Vagina (tissue), 2 donors: ENCODE results near the gene GPR158.

ENCODE experiments used
- POLR2A ChIP-seq, 2 donors: fragments of 450-650 bp; IDR thresholded peaks; one replicate each; pipeline ENCODE4 v1.6.1; 2017; ENCODE audit warnings: antibody characterized with exemption in 2 of 2, mild to moderate bottlenecking in 2 of 2, moderate library complexity in 2 of 2
- POLR2AphosphoS5 ChIP-seq, 2 donors: sonication (generic); formaldehyde crosslinking; IDR thresholded peaks; one replicate each; pipeline ENCODE4 v1.9.0; 2017; ENCODE audit warnings: antibody characterized with exemption in 2 of 2, mild to moderate bottlenecking in 2 of 2, low read depth in 1 of 2; ENCODE audit not compliant: insufficient read depth in 1 of 2
- TF ChIP-seq, protein P1 (sequence below), 3 experiments: fragments of 450-650 bp in 2 of 3; fragments of 200-600 bp in 1 of 3; sonication (generic) in 1 of 3; IDR thresholded peaks; one replicate each; pipeline ENCODE4 v1.5.1; 2017 to 2019; ENCODE audit warnings: antibody characterized with exemption in 3 of 3, mild to moderate bottlenecking in 2 of 3, moderate library complexity in 2 of 3

DNA sequence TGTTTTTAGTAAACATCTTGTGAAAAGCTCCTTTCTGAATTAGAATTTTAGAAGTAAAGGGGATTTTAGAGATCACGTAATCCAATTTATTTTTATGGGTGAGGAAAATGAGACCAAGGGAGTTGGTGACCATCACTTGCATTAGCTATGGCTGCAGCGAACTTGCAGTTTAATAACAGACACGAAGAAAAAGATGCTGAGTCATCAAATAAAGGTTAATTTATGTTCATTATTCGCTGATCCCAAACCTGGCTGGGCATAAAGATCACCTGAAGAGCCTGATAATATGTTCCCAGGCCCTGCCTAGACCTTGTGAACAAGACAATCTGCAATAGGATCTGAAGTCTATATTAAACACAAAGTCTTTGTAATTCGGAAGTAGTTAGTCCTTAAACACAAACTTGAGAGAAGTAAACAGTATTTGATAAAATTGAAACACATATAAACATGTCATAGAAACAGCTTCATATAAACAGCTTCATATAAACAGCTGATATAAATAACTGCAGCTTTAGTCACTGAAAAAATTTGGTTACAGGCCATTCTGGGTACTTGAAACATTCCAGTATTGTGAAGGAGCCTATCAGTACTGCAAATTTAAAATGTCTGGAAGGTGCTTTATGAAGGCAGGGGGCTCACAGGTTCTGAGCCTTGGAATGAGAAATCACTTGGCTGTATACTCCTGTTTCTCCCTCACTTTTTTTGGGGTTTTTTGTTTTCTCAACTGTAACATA is 16.5 kb downstream of the GPR158 start:
- TF ChIP-seq POLR2AphosphoS5 (IDR thresholded peaks at IDR 0.05; ENCODE audit: insufficient read depth in 1 of 2, low read depth in 1 of 2) (no peak), POLR2A (IDR thresholded peaks at IDR 0.05) (no peak)
- TF ChIP-seq, protein P1, sequence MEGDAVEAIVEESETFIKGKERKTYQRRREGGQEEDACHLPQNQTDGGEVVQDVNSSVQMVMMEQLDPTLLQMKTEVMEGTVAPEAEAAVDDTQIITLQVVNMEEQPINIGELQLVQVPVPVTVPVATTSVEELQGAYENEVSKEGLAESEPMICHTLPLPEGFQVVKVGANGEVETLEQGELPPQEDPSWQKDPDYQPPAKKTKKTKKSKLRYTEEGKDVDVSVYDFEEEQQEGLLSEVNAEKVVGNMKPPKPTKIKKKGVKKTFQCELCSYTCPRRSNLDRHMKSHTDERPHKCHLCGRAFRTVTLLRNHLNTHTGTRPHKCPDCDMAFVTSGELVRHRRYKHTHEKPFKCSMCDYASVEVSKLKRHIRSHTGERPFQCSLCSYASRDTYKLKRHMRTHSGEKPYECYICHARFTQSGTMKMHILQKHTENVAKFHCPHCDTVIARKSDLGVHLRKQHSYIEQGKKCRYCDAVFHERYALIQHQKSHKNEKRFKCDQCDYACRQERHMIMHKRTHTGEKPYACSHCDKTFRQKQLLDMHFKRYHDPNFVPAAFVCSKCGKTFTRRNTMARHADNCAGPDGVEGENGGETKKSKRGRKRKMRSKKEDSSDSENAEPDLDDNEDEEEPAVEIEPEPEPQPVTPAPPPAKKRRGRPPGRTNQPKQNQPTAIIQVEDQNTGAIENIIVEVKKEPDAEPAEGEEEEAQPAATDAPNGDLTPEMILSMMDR (IDR thresholded peaks at IDR 0.05), result no peak
